ENCODE results near the gene PFKL.
"Not testable (repeated sequence)": the region's sequence is repeated elsewhere in the genome, so short reads cannot be mapped to it uniquely, and the experiment has no call there.

PFKL gene

GRCh38 chr21:44360159-44360558 lies 60.3 kb downstream of the PFKL start:
- no peak overlapping the region for H3K4me3 ChIP-seq (ENCODE audit: low read depth, low read length)
- TF ChIP-seq, protein P1, sequence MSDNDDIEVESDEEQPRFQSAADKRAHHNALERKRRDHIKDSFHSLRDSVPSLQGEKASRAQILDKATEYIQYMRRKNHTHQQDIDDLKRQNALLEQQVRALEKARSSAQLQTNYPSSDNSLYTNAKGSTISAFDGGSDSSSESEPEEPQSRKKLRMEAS (IDR thresholded peaks at IDR 0.05; ENCODE audit: low read depth, low read length), result no peak
- TF ChIP-seq CTCF (IDR thresholded peaks at IDR 0.05; ENCODE audit: low read depth, low read length) (no peak), MYC (IDR thresholded peaks at IDR 0.05; ENCODE audit: low read depth, low read length) (no peak), POLR2A (IDR thresholded peaks at IDR 0.05; ENCODE audit: extremely low read depth, insufficient read length) (no peak)
- DNase-seq (ENCODE audit: low read depth), result peak; percentile 80

GRCh38 chr21:44361903-44362302 lies 62.0 kb downstream of the PFKL start:
- DNase-seq (ENCODE audit: low read depth); H3K4me3 ChIP-seq (ENCODE audit: low read depth, low read length): not testable (repeated sequence)

- DNase-seq (ENCODE audit: low read depth), result no peak
- no peak for TF ChIP-seq CTCF (IDR thresholded peaks at IDR 0.05; ENCODE audit: low read depth, low read length)
- no peak overlapping the region for H3K4me3 ChIP-seq (ENCODE audit: low read depth, low read length)
Observed at GRCh38 chr21:44363278-44363677, 63.4 kb downstream of the PFKL start.

DNA sequence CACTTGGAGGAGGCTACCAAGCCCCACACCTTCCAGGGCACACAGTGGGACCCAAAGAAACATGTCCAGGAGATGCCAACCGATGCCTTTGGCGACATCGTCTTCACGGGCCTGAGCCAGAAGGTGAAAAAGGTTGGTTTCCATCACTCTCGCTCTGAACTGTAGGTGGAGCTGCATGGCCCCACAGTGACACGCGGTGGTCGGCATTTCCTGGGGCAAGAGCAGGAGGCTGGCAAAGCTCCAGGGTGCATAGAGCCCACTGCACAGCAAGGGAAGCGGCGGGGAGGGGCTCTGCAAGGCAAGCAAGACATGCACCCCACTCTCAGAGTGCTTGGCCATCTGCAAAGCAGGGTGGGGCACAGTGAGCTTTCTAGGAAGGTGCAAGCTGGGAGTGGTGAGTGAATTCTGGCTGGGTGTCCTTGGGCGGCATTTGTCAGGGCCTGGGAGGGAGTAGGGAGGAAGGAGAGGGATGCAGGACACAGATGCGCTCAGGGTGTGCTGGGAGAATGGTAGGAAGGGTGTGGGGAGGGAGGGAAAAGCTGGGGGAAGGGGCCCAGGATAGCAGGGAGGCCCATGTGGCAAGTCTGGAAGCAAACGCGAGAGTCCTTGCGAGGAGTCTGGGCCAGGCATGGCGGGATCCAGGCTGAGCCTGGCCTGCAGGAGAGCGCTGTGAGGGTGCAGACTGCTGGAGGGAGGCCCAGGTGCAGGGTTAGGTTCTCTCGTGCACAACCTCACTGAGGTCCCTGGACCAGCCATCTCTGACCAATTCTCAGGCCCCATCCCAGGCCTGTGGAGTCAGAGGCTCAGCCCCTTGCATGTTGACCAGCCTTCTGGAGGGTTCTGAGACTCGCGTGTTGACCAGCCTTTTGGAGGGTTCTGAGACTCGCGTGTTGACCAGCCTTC lies 64.5 kb downstream of the PFKL start:
- no peak for DNase-seq (ENCODE audit: low read depth)

DNA sequence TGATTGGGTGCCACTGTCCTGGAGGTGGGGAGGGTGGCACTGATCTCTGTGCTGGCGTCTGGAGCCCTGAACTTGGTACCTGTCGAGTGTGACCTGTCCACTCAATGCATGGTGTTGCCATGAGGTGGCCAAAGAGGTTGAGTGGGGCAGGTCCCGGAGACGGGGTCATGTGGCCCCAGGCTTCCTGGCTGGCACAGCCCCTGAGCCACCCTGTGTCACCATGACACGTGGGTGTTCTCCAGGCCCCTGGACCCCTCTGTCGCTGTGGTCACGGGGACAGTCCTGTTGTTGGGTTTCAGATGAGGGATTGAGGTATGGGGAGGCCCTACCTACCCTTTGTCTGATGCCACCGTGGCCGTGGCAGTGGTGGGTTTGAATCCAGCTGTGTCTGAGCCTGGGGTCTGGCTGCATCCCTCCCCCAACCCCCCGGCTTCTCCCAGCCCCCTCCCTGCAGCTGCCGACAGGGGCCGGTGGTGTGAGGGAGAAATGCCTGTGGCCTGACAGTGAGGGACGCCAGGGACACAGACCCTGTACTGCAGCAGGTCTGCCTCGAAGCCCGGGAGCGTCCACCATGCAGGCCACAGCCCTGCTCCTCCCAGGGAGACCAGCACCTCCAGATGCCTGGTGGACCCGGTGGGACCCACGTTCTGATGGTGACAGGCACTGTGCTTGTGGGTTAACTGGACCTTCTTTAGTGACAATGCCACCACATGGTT lies 65.6 kb downstream of the PFKL start:
- TF ChIP-seq CTCF (IDR thresholded peaks at IDR 0.05; ENCODE audit: low read depth, low read length) (no peak), POLR2A (IDR thresholded peaks at IDR 0.05; ENCODE audit: extremely low read depth, insufficient read length) (no peak), MYC (IDR thresholded peaks at IDR 0.05; ENCODE audit: low read depth, low read length) (no peak)
- TF ChIP-seq, protein P1 (IDR thresholded peaks at IDR 0.05; ENCODE audit: low read depth, low read length), result no peak
- H3K4me3 ChIP-seq (ENCODE audit: low read depth, low read length), result no peak overlapping the region
- no peak for DNase-seq (ENCODE audit: low read depth)

More for the DNA sequence above, 64.5 kb downstream of the PFKL start:
- H3K4me3 ChIP-seq (ENCODE audit: low read depth, low read length), result no peak overlapping the region
- TF ChIP-seq MYC (IDR thresholded peaks at IDR 0.05; ENCODE audit: low read depth, low read length), result no peak
- TF ChIP-seq CTCF (IDR thresholded peaks at IDR 0.05; ENCODE audit: low read depth, low read length), result no peak
- TF ChIP-seq, protein P1 (IDR thresholded peaks at IDR 0.05; ENCODE audit: low read depth, low read length), result no peak
- no peak for TF ChIP-seq POLR2A (IDR thresholded peaks at IDR 0.05; ENCODE audit: extremely low read depth, insufficient read length)

DNA sequence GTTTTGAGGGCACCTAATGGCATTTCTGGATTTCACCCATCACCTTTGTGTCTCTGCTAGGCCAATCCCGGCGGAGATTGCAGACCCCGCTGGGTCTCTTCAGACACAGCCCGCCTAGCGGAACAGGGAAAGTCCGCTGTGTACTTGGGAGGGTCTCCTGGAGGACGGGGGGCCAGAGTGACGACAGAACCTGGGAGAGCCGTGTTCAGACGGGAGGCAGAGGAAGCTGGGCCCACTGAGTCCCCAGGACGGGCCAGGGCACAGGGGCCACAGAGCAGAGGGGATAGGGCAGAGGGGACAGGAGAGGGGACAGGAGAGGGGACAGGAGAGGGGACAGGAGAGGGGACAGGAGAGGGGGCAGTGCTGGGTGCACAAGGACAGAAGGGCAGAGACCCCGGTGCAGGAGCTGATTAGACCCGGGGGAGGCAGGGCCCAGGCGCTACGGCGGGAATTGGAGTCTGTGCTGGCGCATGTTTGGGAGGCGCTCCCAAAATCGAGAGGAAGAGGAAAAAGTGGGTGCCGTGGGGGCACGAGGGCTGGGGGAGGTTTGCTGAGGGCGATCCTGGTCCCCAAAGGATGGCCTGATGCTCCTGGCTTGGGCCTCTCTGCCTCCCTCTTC lies 66.2 kb downstream of the PFKL start:
- H3K4me3 ChIP-seq (ENCODE audit: low read depth, low read length), result no peak overlapping the region
- DNase-seq (ENCODE audit: low read depth), result no peak

More for the DNA sequence above, 66.2 kb downstream of the PFKL start:
- TF ChIP-seq MYC (IDR thresholded peaks at IDR 0.05; ENCODE audit: low read depth, low read length) (no peak), CTCF (IDR thresholded peaks at IDR 0.05; ENCODE audit: low read depth, low read length) (no peak), POLR2A (IDR thresholded peaks at IDR 0.05; ENCODE audit: extremely low read depth, insufficient read length) (no peak)
- TF ChIP-seq, protein P1 (IDR thresholded peaks at IDR 0.05; ENCODE audit: low read depth, low read length), result no peak

Measured in NB4 (cell line).